Adipocyte (in vitro differentiated cells): ENCODE data around the gene CLEC1A.

Source experiments
- DNase-seq: peaks from one replicate; pipeline ENCODE4 v3.0.0-alpha.2; 2015; ENCODE audit warnings: low read depth
- H3K27me3 ChIP-seq: replicated peaks from 2 replicates; pipeline ENCODE4 v1.7.0; 2013; ENCODE audit warnings: mild to moderate bottlenecking, low read length, moderate library complexity; ENCODE audit not compliant: control insufficient read depth, insufficient read depth
- H3K36me3 ChIP-seq: 2 replicates; pipeline ENCODE4 v1.7.0; 2013; ENCODE audit warnings: low read length, mild to moderate bottlenecking, moderate library complexity; ENCODE audit not compliant: control insufficient read depth, insufficient read depth, severe bottlenecking
- H3K4me1 ChIP-seq: 2 replicates; pipeline ENCODE4 v1.7.0; 2013; ENCODE audit warnings: mild to moderate bottlenecking, low read length, moderate library complexity; ENCODE audit not compliant: control insufficient read depth, insufficient read depth
- H3K4me3 ChIP-seq: 2 replicates; pipeline ENCODE4 v1.7.0; 2013; ENCODE audit warnings: mild to moderate bottlenecking, low read length, moderate library complexity
- H3K9ac ChIP-seq: 2 replicates; pipeline ENCODE4 v1.7.0; 2013; ENCODE audit warnings: mild to moderate bottlenecking, low read length, moderate library complexity
- H3K9me3 ChIP-seq: 2 replicates; pipeline ENCODE4 v1.7.0; 2013; ENCODE audit warnings: mild to moderate bottlenecking, low read length, moderate library complexity; ENCODE audit not compliant: control insufficient read depth

CLEC1A gene

GRCh38 chr12:10122689-10123088 is 23.9 kb upstream of the CLEC1A start:
- no peaks in the 10 kb centered on the region for H3K36me3 ChIP-seq
- no peaks in the 10 kb centered on the region for H3K9me3 ChIP-seq
- no peaks in the 10 kb centered on the region for H3K27me3 ChIP-seq
- no peak overlapping the region for H3K9ac ChIP-seq
- H3K4me3 ChIP-seq, result no peak overlapping the region
- peaks cover 4% of the 10 kb centered on the region for H3K4me1 ChIP-seq
- DNase-seq, result no peak

- Histone ChIP-seq H3K4me1 (peaks cover 4% of the 10 kb centered on the region), H3K36me3 (no peaks in the 10 kb centered on the region), H3K4me3 (no peak overlapping the region), H3K9ac (no peak overlapping the region), H3K9me3 (no peaks in the 10 kb centered on the region), H3K27me3 (no peaks in the 10 kb centered on the region)
- DNase-seq, result no peak
Measured at GRCh38 chr12:10121278-10121677, 22.5 kb upstream of the CLEC1A start.

- Histone ChIP-seq H3K4me3 (no peak overlapping the region), H3K36me3 (no peaks in the 10 kb centered on the region), H3K4me1 (peaks cover 4% of the 10 kb centered on the region)
Measured at GRCh38 chr12:10119066-10119465, 20.3 kb upstream of the CLEC1A start.

GRCh38 chr12:10115890-10116289 is 17.1 kb upstream of the CLEC1A start:
- Histone ChIP-seq H3K9ac (no peak overlapping the region), H3K36me3 (no peaks in the 10 kb centered on the region), H3K4me3 (no peak overlapping the region), H3K27me3 (no peaks in the 10 kb centered on the region), H3K4me1 (peaks cover 8% of the 10 kb centered on the region), H3K9me3 (no peaks in the 10 kb centered on the region)
- no peak for DNase-seq

More at GRCh38 chr12:10119066-10119465, 20.3 kb upstream of the CLEC1A start:
- H3K27me3 ChIP-seq, result no peaks in the 10 kb centered on the region
- H3K9me3 ChIP-seq, result no peaks in the 10 kb centered on the region
- no peak for DNase-seq
- no peak overlapping the region for H3K9ac ChIP-seq

- Histone ChIP-seq H3K27me3 (no peaks in the 10 kb centered on the region), H3K36me3 (no peaks in the 10 kb centered on the region), H3K9ac (no peak overlapping the region), H3K9me3 (no peaks in the 10 kb centered on the region), H3K4me1 (peaks cover 8% of the 10 kb centered on the region), H3K4me3 (no peak overlapping the region)
- DNase-seq, result no peak
Measured at GRCh38 chr12:10115311-10115710, 16.5 kb upstream of the CLEC1A start.

- H3K27me3 ChIP-seq, result no peaks in the 10 kb centered on the region
- H3K4me3 ChIP-seq, result no peak overlapping the region
- no peak for DNase-seq
- H3K9ac ChIP-seq, result no peak overlapping the region
- H3K9me3 ChIP-seq, result no peaks in the 10 kb centered on the region
- H3K36me3 ChIP-seq, result no peaks in the 10 kb centered on the region
- H3K4me1 ChIP-seq, result peaks cover 3% of the 10 kb centered on the region
Measured at GRCh38 chr12:10113920-10114319, 15.1 kb upstream of the CLEC1A start.

- H3K9me3 ChIP-seq, result no peaks in the 10 kb centered on the region
- peaks cover 3% of the 10 kb centered on the region for H3K4me1 ChIP-seq
- H3K27me3 ChIP-seq, result no peaks in the 10 kb centered on the region
- H3K36me3 ChIP-seq, result no peaks in the 10 kb centered on the region
- peak; percentile 13 for DNase-seq
- no peak overlapping the region for H3K4me3 ChIP-seq
- no peak overlapping the region for H3K9ac ChIP-seq
Measured at GRCh38 chr12:10113075-10113474, 14.3 kb upstream of the CLEC1A start.

GRCh38 chr12:10111451-10111850 is 12.7 kb upstream of the CLEC1A start:
- Histone ChIP-seq H3K36me3 (no peaks in the 10 kb centered on the region), H3K4me3 (no peak overlapping the region), H3K27me3 (no peaks in the 10 kb centered on the region), H3K4me1 (peaks cover 3% of the 10 kb centered on the region), H3K9ac (no peak overlapping the region), H3K9me3 (no peaks in the 10 kb centered on the region)
- no peak for DNase-seq

GRCh38 chr12:10110256-10110844 is 11.6 kb upstream of the CLEC1A start:
- no peaks in the 10 kb centered on the region for H3K36me3 ChIP-seq
- H3K9ac ChIP-seq, result no peak overlapping the region
- no peak overlapping the region for H3K4me3 ChIP-seq
- H3K9me3 ChIP-seq, result no peaks in the 10 kb centered on the region
- no peak for DNase-seq
- peaks cover 3% of the 10 kb centered on the region for H3K4me1 ChIP-seq
- H3K27me3 ChIP-seq, result no peaks in the 10 kb centered on the region

- DNase-seq, result no peak
- H3K36me3 ChIP-seq, result no peaks in the 10 kb centered on the region
- no peaks in the 10 kb centered on the region for H3K9me3 ChIP-seq
- H3K4me1 ChIP-seq, result peaks cover 15% of the 10 kb centered on the region
- H3K4me3 ChIP-seq, result no peak overlapping the region
- no peak overlapping the region for H3K9ac ChIP-seq
- H3K27me3 ChIP-seq, result no peaks in the 10 kb centered on the region
Measured at GRCh38 chr12:10102322-10102721, 3.5 kb upstream of the CLEC1A start.

GRCh38 chr12:10101648-10102220 is 2.9 kb upstream of the CLEC1A start:
- H3K27me3 ChIP-seq, result no peaks in the 10 kb centered on the region
- no peak overlapping the region for H3K9ac ChIP-seq
- peaks cover 15% of the 10 kb centered on the region for H3K4me1 ChIP-seq
- H3K4me3 ChIP-seq, result no peak overlapping the region
- no peaks in the 10 kb centered on the region for H3K36me3 ChIP-seq
- no peak for DNase-seq
- H3K9me3 ChIP-seq, result no peaks in the 10 kb centered on the region
